Fibroblast of skin of scalp (primary cell): ENCODE measurements around the gene FAM184B.

ENCODE experiments used
- DNase-seq: peaks from one replicate; pipeline ENCODE4 v3.0.0-alpha.2; 2013

FAM184B gene

GRCh38 chr4:17633600-17633999, 147.8 kb downstream of the FAM184B start:
- DNase-seq: no peak

- no peak for DNase-seq
These were observed 151.2 kb downstream of the FAM184B start for GRCh38 chr4:17630228-17630627.

- DNase-seq: no peak
These were observed 156.6 kb downstream of the FAM184B start for GRCh38 chr4:17624821-17625220.

GRCh38 chr4:17623451-17624001, 157.9 kb downstream of the FAM184B start:
- peak; percentile 13 for DNase-seq

GRCh38 chr4:17619416-17620105, 161.9 kb downstream of the FAM184B start:
- DNase-seq: no peak

- no peak for DNase-seq
These were observed 162.5 kb downstream of the FAM184B start for GRCh38 chr4:17618926-17619325.

- no peak for DNase-seq
These were observed 165.1 kb downstream of the FAM184B start for GRCh38 chr4:17616283-17616682.

GRCh38 chr4:17614416-17615299, 166.8 kb downstream of the FAM184B start, which contains the start of gene MED28:
Gene MED28, plus strand, starts transcription at chr4:17614641. Its CDS starts 14 bp downstream, at chr4:17614655.
- DNase-seq: peak; percentile 96

- DNase-seq: peak; percentile 64
These were observed 167.5 kb downstream of the FAM184B start for GRCh38 chr4:17613761-17614415.

- DNase-seq: no peak
These were observed 176.2 kb downstream of the FAM184B start for GRCh38 chr4:17605236-17605635.

- DNase-seq: no peak
These were observed 181.6 kb downstream of the FAM184B start for GRCh38 chr4:17599826-17600225.

GRCh38 chr4:17597517-17597916, 183.9 kb downstream of the FAM184B start:
- DNase-seq: no peak

- DNase-seq: no peak
These were observed 185.9 kb downstream of the FAM184B start for GRCh38 chr4:17595471-17596005.

- no peak for DNase-seq
These were observed 192.1 kb downstream of the FAM184B start for GRCh38 chr4:17589355-17589754.

- no peak for DNase-seq
These were observed 194.2 kb downstream of the FAM184B start for GRCh38 chr4:17587094-17587822.

- DNase-seq: no peak
These were observed 196.8 kb downstream of the FAM184B start for GRCh38 chr4:17584521-17585213.

- no peak for DNase-seq
These were observed 197.5 kb downstream of the FAM184B start for GRCh38 chr4:17583941-17584340.

- DNase-seq: no peak
These were observed 198.1 kb downstream of the FAM184B start for GRCh38 chr4:17583276-17583675.

GRCh38 chr4:17580969-17581368, 200.5 kb downstream of the FAM184B start:
- peak; percentile 14 for DNase-seq
